ENCODE measurements around the gene DSP.

Gene DSP

GRCh38 chr6:7615611-7616383 is 74.3 kb downstream of the DSP start:
- DNase-seq = no peak

DNA sequence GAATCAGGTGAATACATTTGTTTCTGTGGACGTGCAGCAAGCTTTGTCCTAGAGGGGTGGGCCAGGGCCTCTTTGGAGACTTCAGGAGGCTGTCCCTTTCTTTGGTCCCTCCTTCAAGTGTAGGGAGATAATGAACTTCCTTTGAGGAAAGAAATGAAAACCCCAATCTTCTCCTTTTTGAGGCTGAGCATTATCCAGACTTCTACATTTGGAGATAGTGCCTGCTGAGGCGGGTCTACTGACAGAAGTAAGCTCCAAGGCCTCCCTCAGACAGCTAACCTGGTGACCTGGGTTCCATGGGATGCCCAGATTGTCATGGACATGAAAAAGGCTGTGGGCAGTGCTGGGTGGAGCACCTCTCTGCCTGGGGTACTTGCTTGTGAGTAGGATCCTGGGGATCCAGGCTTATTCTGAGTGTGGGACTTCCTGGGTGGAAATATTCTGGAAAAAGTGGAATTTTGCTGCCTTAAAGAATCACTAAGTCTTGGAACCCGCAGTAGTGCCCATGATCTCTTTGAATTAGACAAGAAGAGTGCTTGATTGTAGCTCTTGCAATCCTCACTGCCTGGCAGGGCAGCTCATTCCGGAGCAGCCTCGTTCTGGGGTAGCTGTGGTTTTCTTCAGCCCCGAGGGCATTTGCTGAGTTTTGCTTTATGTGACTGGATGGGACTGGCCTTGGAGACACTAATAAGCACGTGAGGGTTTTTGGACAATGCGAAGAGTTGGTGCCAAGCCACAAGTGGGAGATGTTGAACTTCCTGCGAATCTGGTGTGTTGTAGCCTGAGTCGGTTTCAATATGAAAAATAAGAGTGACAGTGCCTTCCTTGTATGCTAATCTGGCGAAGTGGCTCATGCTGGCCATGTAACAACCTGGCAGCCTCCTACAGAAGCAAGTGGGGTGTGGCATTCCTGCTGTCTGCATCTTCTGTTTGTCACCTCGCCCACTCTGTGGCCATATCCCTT is 76.6 kb downstream of the DSP start:
- DNase-seq = no peak

DNA sequence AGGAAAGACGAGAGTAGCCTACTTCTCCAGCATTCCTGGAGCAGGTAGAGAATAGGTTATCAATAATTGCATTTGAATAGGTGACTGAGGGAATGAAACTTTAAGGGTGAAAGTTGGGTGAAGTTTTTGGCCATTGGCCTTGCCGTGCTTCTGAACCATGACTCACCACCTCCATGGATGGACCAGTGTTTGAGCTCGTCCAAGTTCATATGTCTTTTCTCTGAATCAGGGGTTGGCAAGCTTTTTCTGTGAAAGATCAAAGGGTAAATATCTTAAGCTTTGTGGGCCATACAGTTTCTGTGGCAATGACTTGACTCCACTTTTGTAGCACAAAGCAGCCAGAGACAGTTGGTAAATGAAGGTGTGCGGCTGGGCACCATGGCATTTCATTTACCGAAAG is 80.3 kb downstream of the DSP start:
- DNase-seq = no peak

DNA sequence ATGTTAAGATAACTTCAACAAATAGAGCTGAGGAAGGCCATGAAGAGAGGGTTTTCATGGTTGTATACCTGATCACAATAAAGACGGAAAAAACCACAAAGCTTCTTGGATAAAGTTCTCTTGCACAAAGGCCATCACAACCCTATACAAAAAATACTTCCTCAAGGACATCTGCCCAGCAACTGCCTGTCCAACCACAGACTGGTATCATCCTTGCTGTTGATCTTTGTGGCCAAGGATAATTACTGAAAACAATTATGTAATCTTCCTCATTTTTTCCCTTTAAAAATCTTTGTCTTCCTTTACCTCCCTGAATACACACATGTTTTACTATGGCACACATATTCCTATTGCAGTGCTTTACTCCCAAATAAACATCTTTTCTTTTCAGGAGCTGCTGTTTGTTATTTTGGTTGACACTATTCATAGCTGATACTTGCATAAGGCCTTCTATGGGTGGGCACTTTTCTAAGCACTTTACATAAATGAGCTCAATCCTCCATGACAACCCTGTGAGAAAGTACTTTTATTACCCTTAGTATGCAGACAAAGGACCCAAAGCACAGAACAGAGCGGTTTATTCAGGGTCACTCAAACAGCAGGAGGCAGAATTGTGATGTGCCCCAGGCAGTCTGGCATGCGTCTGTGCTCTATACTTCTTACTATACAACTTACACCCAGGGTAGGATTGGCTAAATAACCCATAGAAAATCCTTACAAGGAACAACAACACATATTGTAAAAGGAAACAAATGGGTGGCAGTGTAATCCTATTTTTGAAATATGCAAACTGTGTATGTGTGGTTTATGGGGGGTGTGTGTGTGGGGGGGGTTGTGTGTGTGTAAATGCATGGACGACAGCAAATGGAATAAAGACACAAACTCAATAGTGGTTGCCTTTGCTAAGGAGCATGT is 83.6 kb downstream of the DSP start:
- no peak for DNase-seq

- no peak for DNase-seq
Observed at GRCh38 chr6:7628479-7628878, 87.0 kb downstream of the DSP start.

- DNase-seq = no peak
Observed at GRCh38 chr6:7628909-7629308, 87.4 kb downstream of the DSP start.

- DNase-seq = no peak
Observed at GRCh38 chr6:7629321-7629720, 87.8 kb downstream of the DSP start.

DNA sequence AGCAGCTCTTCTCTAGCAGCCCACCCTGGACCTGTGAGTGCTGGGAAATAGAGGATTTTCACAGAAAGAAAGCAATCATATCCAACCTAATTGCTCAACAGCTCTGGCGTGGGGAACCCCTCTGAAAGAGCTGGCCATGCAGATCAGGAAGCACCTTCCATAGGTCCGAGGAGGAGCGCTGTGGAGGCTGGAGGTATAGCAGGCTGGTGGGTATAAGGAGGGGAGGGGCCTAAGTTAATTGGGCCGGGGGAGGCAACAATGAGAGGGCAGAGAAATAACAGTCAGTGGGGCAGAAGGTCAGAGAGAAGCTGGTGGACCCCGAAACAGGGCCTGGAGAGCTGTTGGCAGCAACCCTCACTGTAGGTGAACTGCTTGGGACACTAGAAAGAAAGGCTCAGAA is 89.3 kb downstream of the DSP start:
- no peak for DNase-seq

- no peak for DNase-seq
Observed at GRCh38 chr6:7631466-7631865, 90.0 kb downstream of the DSP start.

GRCh38 chr6:7632501-7633290 is 91.2 kb downstream of the DSP start:
- no peak for DNase-seq

DNA sequence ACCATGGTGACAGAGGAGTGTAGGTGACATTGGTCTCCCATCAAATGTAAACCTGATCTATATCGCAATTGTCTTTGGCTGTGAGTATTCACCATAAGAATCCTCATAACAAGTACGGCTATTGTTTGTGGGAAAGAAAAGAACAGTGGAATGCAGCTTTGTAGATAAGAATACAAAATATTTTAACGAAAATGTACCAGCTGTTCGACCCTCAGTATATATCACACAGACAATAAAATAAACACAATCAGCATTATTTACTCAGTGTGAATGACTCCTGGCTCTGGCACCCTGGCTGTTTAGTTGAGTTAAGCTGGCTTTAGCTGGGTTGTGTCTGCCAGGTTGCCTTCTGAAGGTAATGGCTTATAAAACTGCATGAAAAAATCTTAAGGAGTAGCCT is 91.9 kb downstream of the DSP start:
- DNase-seq = no peak

GRCh38 chr6:7636151-7636550 is 94.7 kb downstream of the DSP start:
- no peak for DNase-seq
